Testis (tissue), 3 donors: ENCODE measurements around the gene TBATA. TPM values are rescaled to one million over a fixed set of nuclear protein-coding genes. Genes with fewer than 3 reads are reported as not detected.

Experiments used
- DNase-seq: peaks from one replicate; pipeline ENCODE4 v3.0.0-alpha.2; 2019
- H3K27ac ChIP-seq, 2 donors: fragments of 200-600 bp; sonication (generic); one replicate each; pipeline ENCODE4 v1.5.1; 2019
- H3K27me3 ChIP-seq: fragments of 200-600 bp; sonication (generic); one replicate; pipeline ENCODE4 v1.5.1; 2019
- H3K36me3 ChIP-seq: fragments of 200-600 bp; sonication (generic); one replicate; pipeline ENCODE4 v1.5.1; 2017; ENCODE audit warnings: low read depth; ENCODE audit errors: missing control alignments
- H3K4me1 ChIP-seq: fragments of 200-600 bp; sonication (generic); one replicate; pipeline ENCODE4 v1.5.1; 2019
- H3K4me3 ChIP-seq, 2 donors: fragments of 200-600 bp; sonication (generic); one replicate each; pipeline ENCODE4 v1.5.1; 2017 to 2019
- H3K9me3 ChIP-seq: fragments of 200-600 bp; sonication (generic); one replicate; pipeline ENCODE4 v1.5.1; 2017
- POLR2A ChIP-seq: fragments of 450-650 bp; IDR thresholded peaks from one replicate; pipeline ENCODE4 v1.6.1; 2017; ENCODE audit warnings: antibody characterized with exemption, mild to moderate bottlenecking, moderate library complexity
- WGBS, 2 donors: methylation state at CpG; one replicate each; pipeline ENCODE4 v1.1.5; 2018; 5-methylcytosine and 5-hydroxymethylcytosine counted together
- intact Hi-C: fragments of 100-400 bp; cut with DNase I; formaldehyde crosslinking; loops from one replicate; pipeline ENCODE4 v1.15.1; 2023; ENCODE audit warnings: low total_unique reads
- polyA plus RNA-seq: library from polyadenylated mRNA; stranded (reverse); fragments of 350-450 nt; fragmentation: Illumina TruSeq; extraction: RNeasy Lipid Tissue Mini Kit (QIAGEN cat#74804); gene quantifications from one replicate; pipeline ENCODE4 v1.2.3, GENCODE V29; 2014; ENCODE audit warnings: low read depth, low replicate concordance; ENCODE audit not compliant: insufficient read depth
- total RNA-seq, 2 donors: library from RNA; depleted of rRNA; stranded (reverse); fragments of >200 nt; gene quantifications; one replicate each; pipeline ENCODE4 v1.2.3, GENCODE V29; 2016
- TF ChIP-seq, protein P1 (sequence below), 3 experiments: fragments of 450-650 bp in 2 of 3; fragments of 200-600 bp in 1 of 3; sonication (generic) in 1 of 3; IDR thresholded peaks; one replicate each; pipeline ENCODE4 v1.5.1; 2016 to 2019; ENCODE audit warnings: antibody characterized with exemption in 3 of 3, mild to moderate bottlenecking in 2 of 3, moderate library complexity in 1 of 3

Gene TBATA
- total and polyA plus RNA-seq, 3 donors from 2014 or later = 8.4 to 34.6 (median 19.1) TPM

DNA sequence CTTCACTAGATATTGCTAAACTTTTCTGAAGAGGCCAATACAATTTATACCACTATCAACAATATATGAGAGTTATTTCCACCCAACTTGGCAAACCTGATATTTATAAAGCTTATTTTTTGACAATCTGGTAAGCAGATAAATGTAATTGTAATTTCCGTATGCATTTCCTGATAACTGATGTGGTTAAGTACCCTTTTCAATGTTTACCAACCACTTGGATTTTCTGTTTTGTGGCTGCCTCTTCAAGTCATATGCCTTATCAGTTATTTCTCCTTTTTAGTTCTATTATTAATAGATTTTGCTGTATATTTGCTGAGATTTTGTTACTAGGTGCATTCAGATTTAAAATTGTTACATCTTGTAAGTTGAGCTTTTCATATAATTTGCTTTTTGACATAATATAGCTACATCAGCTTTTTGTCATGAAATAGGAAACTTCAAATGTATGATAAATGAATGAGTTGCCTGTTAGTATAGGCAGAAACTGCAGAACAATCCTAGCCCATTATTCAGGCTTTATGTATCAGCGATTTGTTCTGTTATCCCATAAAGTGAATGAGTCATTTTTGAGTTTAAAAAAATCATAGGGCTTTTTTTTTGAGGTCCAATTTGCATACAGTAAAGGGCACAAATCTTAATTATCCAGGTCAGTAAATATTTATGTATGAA, 42.0 kb upstream of the TBATA start:
- 83 to 84% methylated on average over 2 of the region's 2 CpGs for WGBS, 2 donors
- no peak overlapping the region for H3K4me3 ChIP-seq
- no peaks in the 10 kb centered on the region for H3K27me3 ChIP-seq
- TF ChIP-seq, protein P1, sequence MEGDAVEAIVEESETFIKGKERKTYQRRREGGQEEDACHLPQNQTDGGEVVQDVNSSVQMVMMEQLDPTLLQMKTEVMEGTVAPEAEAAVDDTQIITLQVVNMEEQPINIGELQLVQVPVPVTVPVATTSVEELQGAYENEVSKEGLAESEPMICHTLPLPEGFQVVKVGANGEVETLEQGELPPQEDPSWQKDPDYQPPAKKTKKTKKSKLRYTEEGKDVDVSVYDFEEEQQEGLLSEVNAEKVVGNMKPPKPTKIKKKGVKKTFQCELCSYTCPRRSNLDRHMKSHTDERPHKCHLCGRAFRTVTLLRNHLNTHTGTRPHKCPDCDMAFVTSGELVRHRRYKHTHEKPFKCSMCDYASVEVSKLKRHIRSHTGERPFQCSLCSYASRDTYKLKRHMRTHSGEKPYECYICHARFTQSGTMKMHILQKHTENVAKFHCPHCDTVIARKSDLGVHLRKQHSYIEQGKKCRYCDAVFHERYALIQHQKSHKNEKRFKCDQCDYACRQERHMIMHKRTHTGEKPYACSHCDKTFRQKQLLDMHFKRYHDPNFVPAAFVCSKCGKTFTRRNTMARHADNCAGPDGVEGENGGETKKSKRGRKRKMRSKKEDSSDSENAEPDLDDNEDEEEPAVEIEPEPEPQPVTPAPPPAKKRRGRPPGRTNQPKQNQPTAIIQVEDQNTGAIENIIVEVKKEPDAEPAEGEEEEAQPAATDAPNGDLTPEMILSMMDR (IDR thresholded peaks at IDR 0.05) = no peak
- no peak for TF ChIP-seq POLR2A
- no peak for DNase-seq
- intact Hi-C loops = no loop called here
- no peaks in the 10 kb centered on the region for H3K36me3 ChIP-seq
- peaks cover 9% of the 10 kb centered on the region for H3K4me1 ChIP-seq
- no peaks in the 10 kb centered on the region for H3K9me3 ChIP-seq
- no peak overlapping the region for H3K27ac ChIP-seq

DNA sequence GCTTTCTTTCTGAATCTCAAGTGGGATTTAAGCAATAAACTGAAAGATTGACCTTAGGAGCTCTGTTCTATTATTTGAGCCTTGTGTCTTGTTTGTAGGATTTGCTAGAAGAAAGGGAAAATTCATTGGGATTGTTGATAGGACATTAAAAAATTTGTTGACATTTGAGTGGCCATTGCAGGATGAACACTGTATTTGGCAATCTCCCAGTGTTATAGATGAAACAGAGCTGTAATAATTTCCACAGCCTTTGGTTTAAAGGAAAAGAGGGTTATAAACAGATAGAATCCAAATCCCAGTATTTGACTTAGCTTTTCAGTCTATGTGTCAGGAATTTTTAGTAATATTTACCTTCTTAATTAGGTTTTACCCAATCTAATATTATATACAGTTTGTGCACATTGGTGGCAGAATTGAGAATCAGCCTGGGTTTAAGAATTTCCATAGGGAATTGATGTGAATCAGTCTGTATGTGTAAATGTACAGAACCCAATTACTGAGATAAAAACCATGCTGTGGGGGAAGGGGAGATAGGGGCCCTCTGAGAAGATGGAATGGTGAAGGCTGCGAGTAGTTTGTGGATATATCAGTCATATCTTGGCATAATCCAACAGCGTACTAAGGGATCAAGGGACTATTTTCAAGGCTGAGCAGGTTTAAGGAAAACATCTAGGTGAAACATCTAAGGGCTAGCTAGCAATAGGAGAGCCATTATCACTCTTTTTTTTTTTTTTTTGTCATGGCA, 37.1 kb upstream of the TBATA start:
- Histone ChIP-seq H3K9me3 (no peaks in the 10 kb centered on the region), H3K36me3 (no peaks in the 10 kb centered on the region), H3K27me3 (no peaks in the 10 kb centered on the region), H3K27ac (no peak overlapping the region), H3K4me1 (no peaks in the 10 kb centered on the region), H3K4me3 (no peak overlapping the region)
- no peak for DNase-seq
- no peak for TF ChIP-seq POLR2A
- TF ChIP-seq, protein P1 (IDR thresholded peaks at IDR 0.05) = no peak
- intact Hi-C loops = no loop called here
- WGBS, 2 donors = 89 to 92% methylated on average over 2 of the region's 2 CpGs

DNA sequence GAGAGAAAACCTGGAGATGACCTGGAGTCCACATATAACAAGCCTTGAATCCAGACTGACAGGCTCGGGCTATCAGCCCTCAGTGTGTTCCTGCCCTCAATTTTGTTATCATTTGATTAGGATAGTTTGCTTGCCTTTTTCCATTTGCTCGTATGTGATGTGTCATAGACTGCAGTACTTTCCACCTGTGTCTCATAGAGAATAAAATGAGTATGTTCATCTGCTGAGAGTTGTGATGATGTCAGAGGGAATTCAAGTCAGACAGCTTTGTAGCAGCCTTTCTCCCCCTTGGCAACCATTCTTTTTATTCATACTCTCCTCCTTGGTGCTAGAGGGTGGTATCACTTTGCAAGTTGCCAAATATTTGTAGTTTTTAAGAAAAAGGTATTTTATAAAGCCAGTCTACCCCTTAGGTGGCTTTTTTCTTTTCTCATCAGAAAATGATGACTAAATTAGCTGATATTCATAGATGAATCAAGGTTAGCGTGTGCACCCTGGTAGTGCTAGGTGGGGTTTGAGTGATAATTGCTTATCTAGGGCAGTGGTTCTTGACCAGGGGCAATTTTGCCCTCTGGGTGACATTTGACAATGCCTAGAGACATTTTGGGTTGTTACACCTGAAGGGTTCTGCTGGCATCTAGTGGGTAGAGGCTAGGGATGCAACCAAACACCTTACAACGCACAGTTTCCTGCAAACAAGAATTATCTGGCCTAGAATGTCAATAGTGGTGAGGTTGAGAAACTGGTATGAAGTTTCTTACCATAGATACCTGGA, 36.0 kb upstream of the TBATA start:
- intact Hi-C loops = no loop called here
- 86 to 88% methylated on average over 4 of the region's 4 CpGs for WGBS, 2 donors
- peaks cover 7% of the 10 kb centered on the region for H3K4me1 ChIP-seq
- no peak for DNase-seq
- no peaks in the 10 kb centered on the region for H3K36me3 ChIP-seq
- no peak overlapping the region for H3K27ac ChIP-seq
- TF ChIP-seq, protein P1 (IDR thresholded peaks at IDR 0.05) = no peak
- TF ChIP-seq POLR2A = no peak
- no peak overlapping the region for H3K4me3 ChIP-seq
- H3K27me3 ChIP-seq = no peaks in the 10 kb centered on the region
- H3K9me3 ChIP-seq = no peaks in the 10 kb centered on the region

DNA sequence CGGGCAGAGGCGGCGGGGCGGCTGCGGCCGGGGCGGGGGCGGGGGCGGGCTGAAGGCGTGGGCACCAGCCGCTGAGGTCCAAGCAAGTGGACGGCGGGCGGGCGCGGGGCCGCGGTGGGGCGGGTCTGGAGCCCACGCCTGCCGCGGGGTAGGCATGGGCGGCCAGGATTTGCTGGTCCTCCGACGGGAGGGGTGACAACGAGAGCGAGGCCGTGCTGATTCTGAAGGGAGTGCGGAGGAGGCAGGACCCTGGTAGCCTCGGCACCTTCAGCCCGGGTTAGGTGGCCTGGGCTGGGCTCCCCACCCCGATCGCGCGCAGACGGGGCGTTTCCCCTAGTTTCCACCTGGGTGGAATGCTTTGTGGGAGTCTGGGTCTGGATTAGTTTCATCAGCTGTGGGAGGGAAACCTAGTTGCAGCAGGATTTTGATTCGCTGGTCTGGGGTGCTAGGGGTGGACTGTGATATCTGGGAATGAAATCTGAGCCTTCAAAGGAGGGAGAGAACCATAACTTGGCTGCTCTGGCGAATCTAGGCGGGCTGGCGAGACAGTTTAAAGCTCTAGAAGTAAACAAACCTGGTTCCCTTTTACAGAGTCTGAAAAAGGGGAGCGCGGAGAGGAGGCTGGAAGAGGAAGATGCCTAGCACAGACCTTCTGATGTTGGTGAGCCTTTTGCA, 31.2 kb upstream of the TBATA start:
- 1 to 3% methylated on average over 15 to 43 of the region's 43 CpGs for WGBS, 2 donors
- Histone ChIP-seq H3K27me3 (no peaks in the 10 kb centered on the region), H3K9me3 (no peaks in the 10 kb centered on the region), H3K4me1 (peaks cover 13% of the 10 kb centered on the region), H3K4me3 (peak overlapping the region; percentile 84 to 86), H3K36me3 (no peaks in the 10 kb centered on the region), H3K27ac (peak overlapping the region; percentile 88 to 95)
- TF ChIP-seq, protein P1 (IDR thresholded peaks at IDR 0.05) = no peak
- no peak for TF ChIP-seq POLR2A
- intact Hi-C loops = loop anchor here (5.0 kb wide), 1 partner anchor 61 kb away; no protein-coding TSS in a partner anchor
- DNase-seq = peak; percentile 74
